Keratinocyte (primary cell): ENCODE results near the gene FLYWCH1. TPM values are rescaled to one million over a fixed set of nuclear protein-coding genes. Genes with fewer than 3 reads are reported as not detected.

Experiments
- DNase-seq: peaks from one replicate; pipeline ENCODE4 v3.0.0-alpha.2; 2011; ENCODE audit warnings: low read depth, missing footprints, low spot score
- FAIRE-seq: peaks from 2 replicates; lab custom pipeline; 2011; peaks lifted over from hg19 to GRCh38; lab: Jason Lieb, UNC
- H2AFZ ChIP-seq: 2 replicates; pipeline ENCODE4 v1.6.0; 2012; ENCODE audit warnings: low read length, control low read depth, inconsistent platforms; ENCODE audit not compliant: control insufficient read depth
- H3K27ac ChIP-seq: 2 replicates; pipeline ENCODE4 v1.5.1; 2011; ENCODE audit warnings: low read length; ENCODE audit not compliant: control insufficient read depth, insufficient read depth
- H3K27me3 ChIP-seq: 3 replicates; pipeline ENCODE4 v1.6.0; 2011; ENCODE audit warnings: low read length; ENCODE audit not compliant: control insufficient read depth, insufficient read depth; ENCODE audit errors: extremely low read depth
- H3K36me3 ChIP-seq, 2 experiments: 2 replicates in 1 of 2; 3 replicates in 1 of 2; pipeline ENCODE4 v1.5.1; 2011; ENCODE audit warnings: low read length in 2 of 2, mild to moderate bottlenecking in 1 of 2; ENCODE audit not compliant: control insufficient read depth in 2 of 2, insufficient read depth in 2 of 2; ENCODE audit errors: extremely low read depth in 1 of 2
- H3K4me1 ChIP-seq: 3 replicates; pipeline ENCODE4 v1.5.1; 2011; ENCODE audit warnings: low read length; ENCODE audit not compliant: control insufficient read depth, insufficient read depth; ENCODE audit errors: extremely low read depth
- H3K4me2 ChIP-seq: 3 replicates; pipeline ENCODE4 v1.6.0; 2011; ENCODE audit warnings: low read depth, low read length; ENCODE audit not compliant: control insufficient read depth, insufficient read depth; ENCODE audit errors: extremely low read depth
- H3K4me3 ChIP-seq, 3 experiments: fragments of 200-600 bp in 1 of 3; sonication (generic) in 1 of 3; 2 replicates in 2 of 3; 3 replicates in 1 of 3; pipeline ENCODE4 v1.5.1; 2011 to 2016; ENCODE audit warnings: low read length in 3 of 3, mild to moderate bottlenecking in 3 of 3, control low read depth in 2 of 3, inconsistent platforms in 1 of 3, low read depth in 1 of 3, mixed read lengths in 1 of 3, mixed run types in 1 of 3, moderate library complexity in 1 of 3; ENCODE audit not compliant: control insufficient read depth in 2 of 3, insufficient read depth in 2 of 3; ENCODE audit errors: extremely low read depth in 1 of 3
- H3K79me2 ChIP-seq: 2 replicates; pipeline ENCODE4 v1.6.0; 2012; ENCODE audit warnings: low read length; ENCODE audit not compliant: control insufficient read depth, insufficient read depth
- H3K9ac ChIP-seq: 3 replicates; pipeline ENCODE4 v1.6.0; 2011; ENCODE audit warnings: low read length; ENCODE audit not compliant: control insufficient read depth, insufficient read depth; ENCODE audit errors: extremely low read depth
- H3K9me1 ChIP-seq: 3 replicates; pipeline ENCODE4 v1.6.0; 2011; ENCODE audit warnings: low read length; ENCODE audit not compliant: control insufficient read depth, insufficient read depth; ENCODE audit errors: extremely low read depth
- H3K9me3 ChIP-seq: 2 replicates; pipeline ENCODE4 v1.5.1; 2012; ENCODE audit warnings: low read depth, low read length; ENCODE audit not compliant: control insufficient read depth
- H4K20me1 ChIP-seq: 3 replicates; pipeline ENCODE4 v1.6.0; 2011; ENCODE audit warnings: low read length; ENCODE audit not compliant: control insufficient read depth, insufficient read depth; ENCODE audit errors: extremely low read depth
- EZH2 ChIP-seq: IDR thresholded peaks from one replicate; pipeline ENCODE4 v1.6.1; 2012; ENCODE audit warnings: inconsistent platforms, mild to moderate bottlenecking, low read length, moderate library complexity
- dilution Hi-C: fragments of 300-500 bp; cut with MboI; formaldehyde crosslinking; loops from one replicate; pipeline ENCODE4 v1.7.0; 2020; ENCODE audit warnings: low sequenced_read_pairs; ENCODE audit not compliant: extremely low pct_ligation_motif_present
- polyA plus RNA-seq, 5 experiments: library from polyadenylated mRNA; depleted of rRNA in 3 of 5; stranded (reverse) in 3 of 5; stranded (forward) in 1 of 5; unstranded in 1 of 5; fragments of >200 nt; gene quantifications; 1 replicate in 1 of 5; 2 replicates in 3 of 5; 3 replicates in 1 of 5; pipeline versions ENCODE4 v1.2.1 to v1.2.3, GENCODE V29; 2011 to 2012; ENCODE audit warnings: missing spikeins in 2 of 5, low read depth in 1 of 5, low replicate concordance in 1 of 5
- TF ChIP-seq, protein P1 (sequence below), 3 experiments: IDR thresholded peaks in 1 of 3; conservative IDR thresholded peaks in 1 of 3; optimal IDR thresholded peaks in 1 of 3; 2 replicates in 2 of 3; 3 replicates in 1 of 3; pipeline versions ENCODE3 to v1.5.1; 2011; ENCODE audit warnings: low read length in 3 of 3, mild to moderate bottlenecking in 3 of 3, moderate library complexity in 2 of 3, control low read depth in 1 of 3, inconsistent platforms in 1 of 3; ENCODE audit not compliant: insufficient read depth in 2 of 3; ENCODE audit errors: extremely low read depth in 1 of 3

The FLYWCH1 gene
- polyA plus RNA-seq, 1 donor (not counting 4 experiments of a cell fraction or from before 2014, with no cell fraction given): 16.2 TPM

DNA sequence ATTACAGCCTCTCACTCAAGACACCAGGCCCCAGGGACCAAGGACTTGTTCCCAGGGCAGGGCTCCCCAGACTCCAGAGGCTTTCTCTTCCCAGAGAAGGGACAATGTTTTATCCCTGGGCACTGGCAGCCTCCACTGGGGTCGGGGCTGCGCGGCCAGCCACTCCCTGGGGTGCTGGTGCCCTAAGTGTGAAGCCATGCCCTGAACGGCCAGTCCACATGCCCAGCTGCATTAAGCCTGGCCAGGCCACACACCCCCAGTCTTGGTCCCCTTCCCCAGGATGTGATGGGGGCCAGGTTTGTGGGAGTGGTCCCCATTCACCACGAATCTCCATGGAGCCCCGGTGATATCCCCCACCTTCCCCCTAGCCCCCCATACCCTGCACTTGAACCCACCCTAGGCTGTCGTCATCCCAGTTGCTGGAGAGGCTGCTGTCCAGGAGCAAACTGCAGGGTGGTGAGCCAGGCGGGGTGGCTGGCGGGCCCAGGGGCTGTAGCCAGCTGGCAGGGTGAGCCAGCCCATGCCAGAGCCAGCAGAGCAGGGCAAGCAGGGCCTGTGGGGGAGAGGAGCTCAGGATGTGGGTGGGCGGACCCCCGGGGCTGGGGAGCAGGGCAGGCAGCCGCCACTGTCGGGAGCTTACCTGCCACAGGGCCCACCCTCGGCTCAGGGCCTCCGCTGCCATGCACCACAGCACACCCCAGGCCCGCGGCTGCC lies 62.0 kb downstream of the FLYWCH1 start:
- H3K4me2 ChIP-seq: no peak overlapping the region
- H3K27ac ChIP-seq: no peak overlapping the region
- FAIRE-seq: no peak
- no peak for DNase-seq
- H3K79me2 ChIP-seq: peaks cover 14% of the 10 kb centered on the region
- H3K9ac ChIP-seq: no peak overlapping the region
- H3K4me3 ChIP-seq: no peak overlapping the region
- H4K20me1 ChIP-seq: peaks cover 9% of the 10 kb centered on the region
- H3K9me3 ChIP-seq: no peaks in the 10 kb centered on the region
- no peaks in the 10 kb centered on the region for H3K27me3 ChIP-seq
- H2AFZ ChIP-seq: no peak overlapping the region
- H3K4me1 ChIP-seq: peaks cover 13% of the 10 kb centered on the region
- dilution Hi-C loops: no loop called here
- peaks cover 1 to 17% of the 10 kb centered on the region in 2 experiments for H3K36me3 ChIP-seq
- peaks cover 2% of the 10 kb centered on the region for H3K9me1 ChIP-seq
- TF ChIP-seq EZH2: no peak
- TF ChIP-seq, protein P1, sequence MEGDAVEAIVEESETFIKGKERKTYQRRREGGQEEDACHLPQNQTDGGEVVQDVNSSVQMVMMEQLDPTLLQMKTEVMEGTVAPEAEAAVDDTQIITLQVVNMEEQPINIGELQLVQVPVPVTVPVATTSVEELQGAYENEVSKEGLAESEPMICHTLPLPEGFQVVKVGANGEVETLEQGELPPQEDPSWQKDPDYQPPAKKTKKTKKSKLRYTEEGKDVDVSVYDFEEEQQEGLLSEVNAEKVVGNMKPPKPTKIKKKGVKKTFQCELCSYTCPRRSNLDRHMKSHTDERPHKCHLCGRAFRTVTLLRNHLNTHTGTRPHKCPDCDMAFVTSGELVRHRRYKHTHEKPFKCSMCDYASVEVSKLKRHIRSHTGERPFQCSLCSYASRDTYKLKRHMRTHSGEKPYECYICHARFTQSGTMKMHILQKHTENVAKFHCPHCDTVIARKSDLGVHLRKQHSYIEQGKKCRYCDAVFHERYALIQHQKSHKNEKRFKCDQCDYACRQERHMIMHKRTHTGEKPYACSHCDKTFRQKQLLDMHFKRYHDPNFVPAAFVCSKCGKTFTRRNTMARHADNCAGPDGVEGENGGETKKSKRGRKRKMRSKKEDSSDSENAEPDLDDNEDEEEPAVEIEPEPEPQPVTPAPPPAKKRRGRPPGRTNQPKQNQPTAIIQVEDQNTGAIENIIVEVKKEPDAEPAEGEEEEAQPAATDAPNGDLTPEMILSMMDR (optimal IDR thresholded peaks at IDR 0.05 in 1 of 3, IDR thresholded peaks at IDR 0.05 in 1 of 3, conservative IDR thresholded peaks at IDR 0.05 in 1 of 3; ENCODE audit: extremely low read depth in 1 of 3, insufficient read depth in 2 of 3, low read length in 3 of 3): no peak

DNA sequence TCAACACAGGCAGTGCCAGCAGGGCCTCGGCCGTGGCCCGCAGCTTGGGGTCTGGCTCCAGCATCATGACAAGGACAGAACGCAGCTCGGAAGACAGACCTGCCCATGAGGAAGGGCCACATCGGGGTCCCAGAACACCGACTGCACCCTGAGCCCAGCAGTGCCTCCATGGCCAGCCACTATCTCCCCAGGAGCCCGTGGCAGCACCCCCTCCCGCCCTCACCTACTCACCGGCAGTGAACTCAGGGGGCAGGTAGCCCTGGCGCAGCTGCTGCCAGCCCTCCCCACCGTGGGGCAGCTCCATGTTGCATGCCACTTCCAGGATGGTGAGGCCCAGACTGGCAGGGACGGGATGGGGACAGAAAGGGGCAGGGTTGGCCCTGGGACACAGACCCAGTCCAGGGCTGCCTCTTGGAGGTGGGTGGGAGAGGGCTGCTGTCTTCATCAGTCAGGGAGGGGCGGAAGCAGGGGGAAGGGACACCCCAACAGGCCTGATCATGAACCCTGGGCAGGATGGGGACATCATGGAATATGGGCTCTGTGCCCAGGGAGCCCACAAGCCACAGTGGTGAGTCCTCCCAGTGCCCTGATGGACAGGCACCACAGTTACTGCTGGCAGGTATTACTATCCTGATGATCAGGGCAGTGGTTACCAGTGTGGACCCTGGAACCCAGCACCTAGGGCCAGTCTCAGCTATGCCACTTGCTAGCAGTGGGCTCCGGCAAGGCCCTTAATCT lies 62.8 kb downstream of the FLYWCH1 start:
- peaks cover 21% of the 10 kb centered on the region for H3K79me2 ChIP-seq
- DNase-seq (no peak), FAIRE-seq (no peak)
- H3K27ac ChIP-seq: no peak overlapping the region
- H3K9me3 ChIP-seq: no peaks in the 10 kb centered on the region
- no peak overlapping the region for H3K9ac ChIP-seq
- H3K27me3 ChIP-seq: no peaks in the 10 kb centered on the region
- no peak for TF ChIP-seq EZH2
- TF ChIP-seq, protein P1 (optimal IDR thresholded peaks at IDR 0.05 in 1 of 3, IDR thresholded peaks at IDR 0.05 in 1 of 3, conservative IDR thresholded peaks at IDR 0.05 in 1 of 3; ENCODE audit: extremely low read depth in 1 of 3, insufficient read depth in 2 of 3, low read length in 3 of 3): no peak
- no peak overlapping the region for H2AFZ ChIP-seq
- dilution Hi-C loops: no loop called here
- H4K20me1 ChIP-seq: peaks cover 9% of the 10 kb centered on the region
- no peak overlapping the region for H3K4me2 ChIP-seq
- no peak overlapping the region for H3K4me3 ChIP-seq
- peaks cover 20% of the 10 kb centered on the region for H3K4me1 ChIP-seq
- peaks cover 1 to 17% of the 10 kb centered on the region in 2 experiments for H3K36me3 ChIP-seq
- peaks cover 2% of the 10 kb centered on the region for H3K9me1 ChIP-seq
